Coronary artery (tissue), 2 donors: Measurements from ENCODE around the gene SLC35A5.
"Not testable (repeated sequence)": the region's sequence is repeated elsewhere in the genome, so short reads cannot be mapped to it uniquely, and the experiment has no call there.

Experiments
- DNase-seq: peaks from one replicate; pipeline ENCODE4 v3.0.0-alpha.2; 2017; ENCODE audit warnings: low spot score
- H3K27ac ChIP-seq, 2 donors: fragments of 200-600 bp; sonication (generic); one replicate each; pipeline ENCODE4 v1.5.1; 2016 to 2019
- H3K4me3 ChIP-seq: fragments of 200-600 bp; sonication (generic); 2 replicates; pipeline ENCODE4 v1.5.1; 2016; ENCODE audit warnings: mild to moderate bottlenecking, moderate library complexity
- CTCF ChIP-seq: fragments of 200-600 bp; sonication (generic); IDR thresholded peaks from one replicate; pipeline ENCODE4 v1.5.1; 2019; ENCODE audit warnings: antibody characterized with exemption

The SLC35A5 gene, protein sequence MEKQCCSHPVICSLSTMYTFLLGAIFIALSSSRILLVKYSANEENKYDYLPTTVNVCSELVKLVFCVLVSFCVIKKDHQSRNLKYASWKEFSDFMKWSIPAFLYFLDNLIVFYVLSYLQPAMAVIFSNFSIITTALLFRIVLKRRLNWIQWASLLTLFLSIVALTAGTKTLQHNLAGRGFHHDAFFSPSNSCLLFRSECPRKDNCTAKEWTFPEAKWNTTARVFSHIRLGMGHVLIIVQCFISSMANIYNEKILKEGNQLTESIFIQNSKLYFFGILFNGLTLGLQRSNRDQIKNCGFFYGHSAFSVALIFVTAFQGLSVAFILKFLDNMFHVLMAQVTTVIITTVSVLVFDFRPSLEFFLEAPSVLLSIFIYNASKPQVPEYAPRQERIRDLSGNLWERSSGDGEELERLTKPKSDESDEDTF

GRCh38 chr3:112561734-112562529, at the start of gene SLC35A5, which contains the start of gene ATG3:
Gene SLC35A5 (plus strand): TSS chr3:112562045. CDS start chr3:112563404, 1,359 bp downstream.
Gene ATG3 (minus strand): TSS chr3:112561962. CDS start chr3:112561528, 434 bp downstream.
- H3K27ac ChIP-seq: peak within 1 kb of the TSS; percentile 96 to 100
- peak; percentile 99 for DNase-seq
- peak within 1 kb of the TSS; percentile 97 for H3K4me3 ChIP-seq
- TF ChIP-seq CTCF: no peak

DNA sequence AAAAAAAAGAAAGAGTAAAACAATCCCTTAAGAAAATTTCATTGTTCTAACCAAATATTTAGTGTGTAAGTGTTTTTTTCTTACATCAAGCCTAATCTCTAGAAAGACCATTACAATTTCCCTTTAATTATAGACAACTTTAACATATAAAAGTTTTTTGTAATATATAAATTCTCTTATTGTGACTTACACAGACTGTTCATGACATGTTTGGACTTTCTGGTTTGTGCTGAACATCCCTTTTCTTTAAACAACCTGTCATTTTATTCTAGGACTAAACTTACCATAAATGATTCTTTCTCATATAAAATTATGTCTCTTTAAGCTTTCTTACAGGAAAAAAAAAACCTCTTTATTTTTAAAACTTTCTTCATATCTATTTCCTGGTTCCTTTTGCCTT, 49.5 kb upstream of the SLC35A5 start:
- Histone ChIP-seq H3K27ac (no peak overlapping the region), H3K4me3 (no peak overlapping the region)
- DNase-seq: no peak
- TF ChIP-seq CTCF: no peak

DNA sequence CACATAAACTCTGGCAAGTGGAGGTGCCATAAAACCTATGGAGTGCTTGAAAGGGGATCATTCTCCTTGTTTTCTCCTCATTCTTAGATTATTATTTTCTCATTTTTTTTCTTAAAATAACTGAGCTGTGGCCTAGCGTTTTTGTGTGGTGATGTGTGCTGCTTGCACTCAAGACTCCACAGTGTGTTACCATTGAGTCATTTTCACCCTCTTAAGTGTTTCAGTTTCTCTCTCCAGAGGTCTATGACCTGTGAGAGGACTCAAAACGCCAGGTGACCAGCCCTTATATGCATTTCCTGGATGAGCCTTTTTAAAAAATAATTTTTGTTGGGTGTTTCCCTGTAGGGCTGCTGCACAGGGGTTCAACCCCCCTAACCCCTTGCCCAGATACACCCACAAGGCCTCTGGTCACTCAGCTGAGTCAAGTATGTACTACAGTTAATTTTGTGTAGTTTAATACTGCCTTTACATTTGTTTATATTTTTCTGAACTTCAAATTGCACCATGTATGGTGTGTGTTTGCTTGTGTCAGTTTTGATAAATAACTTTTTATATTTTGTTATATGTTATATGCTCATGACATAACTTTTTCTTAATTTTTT, 47.2 kb upstream of the SLC35A5 start:
- DNase-seq: no peak
- Histone ChIP-seq H3K27ac (no peak overlapping the region), H3K4me3 (no peak overlapping the region)
- TF ChIP-seq CTCF: no peak

GRCh38 chr3:112518970-112519369, 42.9 kb upstream of the SLC35A5 start:
- H3K27ac ChIP-seq, H3K4me3 ChIP-seq, DNase-seq: not testable (repeated sequence)

DNA sequence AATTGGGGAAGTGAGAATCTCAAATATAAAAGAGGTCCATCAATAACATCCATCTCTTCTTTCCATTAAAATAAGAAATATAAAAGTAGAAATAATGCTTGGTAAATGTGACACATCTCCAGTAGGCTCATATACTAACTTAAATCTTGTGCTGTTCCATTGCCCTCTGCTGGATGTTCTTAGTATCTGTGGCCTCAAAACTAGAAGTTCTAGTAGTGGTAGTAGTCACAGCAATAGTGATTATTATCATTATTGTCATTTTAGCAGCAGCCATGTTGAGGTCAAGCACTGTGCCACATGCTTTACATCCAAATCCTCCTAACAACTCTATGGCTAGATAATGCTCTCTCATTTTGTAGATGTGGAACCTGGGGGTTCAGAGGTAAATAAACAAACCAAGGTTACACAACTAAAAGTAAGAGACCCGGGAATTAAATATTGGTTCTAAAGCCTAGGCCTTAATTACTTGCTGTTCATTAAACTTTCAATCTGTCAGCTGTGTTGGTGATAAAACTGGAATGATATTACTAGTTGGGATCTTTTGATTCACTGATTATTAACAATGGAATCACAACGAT, 42.3 kb upstream of the SLC35A5 start:
- no peak overlapping the region for H3K4me3 ChIP-seq
- DNase-seq: no peak
- peak; percentile 48 for TF ChIP-seq CTCF
- no peak overlapping the region for H3K27ac ChIP-seq

DNA sequence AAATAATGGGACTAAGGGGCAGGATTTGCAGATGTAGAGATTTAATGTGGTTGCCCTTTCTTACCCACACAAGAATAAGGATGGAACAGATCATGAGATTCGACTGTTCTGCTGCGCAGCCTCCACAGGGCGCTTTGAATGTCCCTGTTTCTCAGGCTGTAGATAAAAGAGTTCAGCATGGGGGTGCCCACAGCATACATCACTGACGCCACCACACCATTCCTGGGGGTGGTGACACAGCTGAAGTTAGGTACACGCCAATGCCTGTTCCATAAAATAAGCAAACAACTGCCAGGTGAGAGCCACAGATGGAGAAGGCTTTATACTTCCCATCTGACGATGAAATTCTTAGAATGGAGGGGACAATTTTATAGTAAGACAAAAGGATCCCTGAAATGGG, 37.7 kb upstream of the SLC35A5 start:
- not testable (repeated sequence) for H3K4me3 ChIP-seq, H3K27ac ChIP-seq, DNase-seq

DNA sequence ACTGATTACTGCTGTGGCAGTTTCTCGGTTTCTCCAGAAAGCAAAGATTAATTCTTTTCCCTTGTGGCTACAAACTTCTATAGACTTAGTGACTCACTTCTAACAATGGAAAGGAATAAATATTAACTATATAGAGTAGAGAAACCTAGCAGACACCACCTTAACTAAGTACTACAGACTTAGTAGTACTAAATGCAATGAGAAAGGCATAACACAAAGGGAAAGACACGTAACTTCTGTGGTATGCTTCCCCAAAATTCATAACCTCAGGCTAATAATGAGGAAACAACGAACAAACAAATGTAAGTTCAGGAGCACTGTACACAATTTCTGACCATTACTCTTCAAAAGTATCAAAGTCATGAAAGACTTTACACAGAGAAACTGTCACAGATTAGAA, 31.3 kb upstream of the SLC35A5 start:
- TF ChIP-seq CTCF: no peak
- Histone ChIP-seq H3K4me3 (no peak overlapping the region), H3K27ac (no peak overlapping the region)
- no peak for DNase-seq
